ENCODE measurements around the gene C11orf97.
"Not testable (repeated sequence)": the region's sequence is repeated elsewhere in the genome, so short reads cannot be mapped to it uniquely, and the experiment has no call there.

The C11orf97 gene

DNA sequence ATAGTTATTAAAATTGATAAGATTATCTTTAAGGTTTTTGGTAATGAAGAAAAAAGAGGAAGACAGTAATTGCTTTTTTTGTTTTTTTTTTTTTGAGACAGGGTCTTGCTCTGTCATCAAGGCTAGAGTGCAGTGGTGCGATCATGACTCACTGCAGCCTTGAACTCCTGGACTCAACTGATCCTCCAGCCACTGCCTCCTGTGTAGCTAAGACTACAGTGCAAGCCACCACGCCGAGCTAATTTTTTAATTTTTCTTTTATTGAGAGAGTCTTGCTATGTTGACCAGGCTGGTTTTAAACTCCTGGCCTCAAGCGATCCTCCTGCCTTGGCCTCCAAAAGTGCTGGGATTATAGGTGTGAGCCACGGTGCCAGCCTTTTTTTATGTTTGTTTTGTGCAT, 5.7 kb upstream of the C11orf97 start:
- not testable (repeated sequence) for H3K4me1 ChIP-seq (ENCODE audit: control insufficient read depth, insufficient read depth, low read length); H3K4me3 ChIP-seq (ENCODE audit: low read length); H3K9me3 ChIP-seq (ENCODE audit: control insufficient read depth, low read length); H3K36me3 ChIP-seq (ENCODE audit: control insufficient read depth, insufficient read depth, low read length); H3K9ac ChIP-seq (ENCODE audit: low read length); H3K27me3 ChIP-seq (ENCODE audit: control insufficient read depth, insufficient read depth, low read length)

DNA sequence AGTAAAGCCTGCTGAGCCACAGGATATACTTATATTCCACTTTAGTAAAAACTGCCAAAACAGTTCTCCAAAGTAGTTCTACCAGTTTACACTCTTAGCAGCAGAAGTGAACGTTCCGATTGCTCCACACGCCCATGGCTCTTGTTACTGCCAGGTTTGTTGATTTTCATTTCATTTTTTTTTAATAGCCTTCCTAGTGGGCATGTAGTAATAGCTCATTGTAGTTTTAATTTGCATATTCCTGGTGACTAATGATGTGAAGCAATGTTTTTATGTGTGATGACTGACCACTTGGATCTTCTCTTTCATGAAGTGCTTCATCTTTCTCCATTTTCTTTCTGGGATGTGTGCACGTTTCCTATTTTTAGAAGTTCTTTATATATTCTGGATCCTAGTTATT, 4.8 kb upstream of the C11orf97 start:
- no peaks in the 10 kb centered on the region for H3K9me3 ChIP-seq (ENCODE audit: control insufficient read depth, low read length)
- no peaks in the 10 kb centered on the region for H3K36me3 ChIP-seq (ENCODE audit: control insufficient read depth, insufficient read depth, low read length)
- no peaks in the 10 kb centered on the region for H3K27me3 ChIP-seq (ENCODE audit: control insufficient read depth, insufficient read depth, low read length)
- H3K4me1 ChIP-seq (ENCODE audit: control insufficient read depth, insufficient read depth, low read length), result no peaks in the 10 kb centered on the region
- H3K4me3 ChIP-seq (ENCODE audit: low read length), result no peak overlapping the region
- H3K9ac ChIP-seq (ENCODE audit: low read length), result no peak overlapping the region

DNA sequence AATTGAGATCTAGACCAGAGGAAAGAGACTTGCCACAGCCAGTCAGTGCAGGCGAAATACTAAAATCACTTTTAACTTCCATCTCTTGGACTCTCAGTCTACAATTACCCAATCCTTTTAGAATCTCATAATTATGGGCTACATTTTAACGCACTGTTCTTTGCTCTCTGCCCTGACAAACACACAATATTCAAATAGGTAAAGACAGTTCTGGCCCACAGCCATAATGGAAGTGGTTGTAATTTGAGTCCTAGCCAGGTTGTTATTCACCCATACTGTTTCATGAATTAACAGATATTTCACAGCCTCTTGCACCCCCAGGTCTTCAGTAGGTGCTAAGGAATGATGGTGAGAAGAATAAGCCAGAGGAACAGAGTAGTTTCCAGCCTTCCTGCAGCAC, 830 bp downstream of the C11orf97 start:
- H3K4me3 ChIP-seq (ENCODE audit: low read length), result no peak overlapping the region
- H3K27me3 ChIP-seq (ENCODE audit: control insufficient read depth, insufficient read depth, low read length), result no peaks in the 10 kb centered on the region
- H3K9me3 ChIP-seq (ENCODE audit: control insufficient read depth, low read length), result no peaks in the 10 kb centered on the region
- no peak overlapping the region for H3K9ac ChIP-seq (ENCODE audit: low read length)
- H3K4me1 ChIP-seq (ENCODE audit: control insufficient read depth, insufficient read depth, low read length), result peaks cover 5% of the 10 kb centered on the region
- H3K36me3 ChIP-seq (ENCODE audit: control insufficient read depth, insufficient read depth, low read length), result no peaks in the 10 kb centered on the region

DNA sequence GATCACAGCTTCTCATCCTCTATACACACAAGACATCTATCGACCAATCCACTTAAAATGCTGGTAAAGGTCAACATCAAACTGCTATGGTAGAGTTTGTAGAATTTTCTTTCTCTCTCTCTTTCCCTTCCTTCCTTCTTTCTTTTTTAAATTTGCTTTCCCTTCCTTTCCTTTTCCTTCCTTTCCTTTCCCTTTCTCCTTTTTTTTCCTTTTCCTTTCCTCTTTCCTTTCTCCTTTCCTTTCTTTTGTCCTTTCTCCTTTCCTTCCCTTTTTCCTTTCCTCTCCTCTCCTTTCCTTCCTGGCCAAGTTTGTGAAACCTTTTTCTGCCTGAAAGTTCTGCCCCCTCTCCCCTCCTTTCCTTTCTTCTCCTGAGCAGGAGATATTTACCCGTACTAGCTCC, 3.1 kb downstream of the C11orf97 start:
- Histone ChIP-seq H3K36me3 (ENCODE audit: control insufficient read depth, insufficient read depth, low read length) (no peaks in the 10 kb centered on the region), H3K4me1 (ENCODE audit: control insufficient read depth, insufficient read depth, low read length) (peaks cover 8% of the 10 kb centered on the region), H3K9ac (ENCODE audit: low read length) (no peak overlapping the region), H3K27me3 (ENCODE audit: control insufficient read depth, insufficient read depth, low read length) (no peaks in the 10 kb centered on the region), H3K9me3 (ENCODE audit: control insufficient read depth, low read length) (no peaks in the 10 kb centered on the region), H3K4me3 (ENCODE audit: low read length) (no peak overlapping the region)

DNA sequence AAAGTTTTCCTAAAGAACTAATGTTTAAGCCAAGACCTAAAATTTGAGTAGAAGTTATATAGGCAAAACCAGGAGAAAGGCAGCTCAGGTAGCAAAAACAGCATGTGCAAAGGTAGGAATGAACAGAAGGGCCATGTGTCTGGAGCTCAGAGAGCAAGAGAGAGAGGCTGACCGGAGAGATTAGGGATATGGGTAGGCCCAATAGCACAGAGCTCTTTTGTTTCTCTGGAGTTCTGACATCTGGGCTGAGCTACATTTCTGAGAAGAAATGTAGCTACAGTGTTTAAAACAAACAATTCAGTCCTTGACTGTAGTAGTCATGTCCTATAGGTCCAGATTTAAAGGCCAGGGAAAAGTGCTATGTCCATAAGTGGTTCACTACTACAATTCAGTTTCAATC, 4.5 kb downstream of the C11orf97 start:
- Histone ChIP-seq H3K27me3 (ENCODE audit: control insufficient read depth, insufficient read depth, low read length) (no peaks in the 10 kb centered on the region), H3K9me3 (ENCODE audit: control insufficient read depth, low read length) (no peaks in the 10 kb centered on the region), H3K9ac (ENCODE audit: low read length) (no peak overlapping the region), H3K4me3 (ENCODE audit: low read length) (no peak overlapping the region), H3K36me3 (ENCODE audit: control insufficient read depth, insufficient read depth, low read length) (no peaks in the 10 kb centered on the region), H3K4me1 (ENCODE audit: control insufficient read depth, insufficient read depth, low read length) (peaks cover 8% of the 10 kb centered on the region)

DNA sequence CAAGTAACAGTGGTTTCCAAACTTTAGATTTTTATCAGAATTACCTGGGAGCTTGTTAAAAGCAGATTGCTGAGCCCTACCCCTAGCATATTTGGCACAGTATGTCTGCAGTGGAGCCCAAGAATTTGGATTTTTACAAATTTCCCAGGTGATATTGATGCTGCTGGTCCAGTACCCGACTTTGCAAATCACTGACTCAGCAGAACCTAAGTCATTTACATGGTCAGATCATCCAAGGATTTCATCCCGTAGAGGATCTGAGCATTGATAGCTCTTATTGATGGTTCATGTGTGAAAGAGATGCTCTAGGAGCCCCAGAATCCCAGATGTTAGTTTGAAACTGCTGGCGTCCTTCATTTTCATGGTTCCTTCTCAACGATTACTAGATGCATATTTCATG, 6.0 kb downstream of the C11orf97 start:
- no peak overlapping the region for H3K9ac ChIP-seq (ENCODE audit: low read length)
- H3K4me3 ChIP-seq (ENCODE audit: low read length), result no peak overlapping the region
- H3K36me3 ChIP-seq (ENCODE audit: control insufficient read depth, insufficient read depth, low read length), result no peaks in the 10 kb centered on the region
- peaks cover 6% of the 10 kb centered on the region for H3K4me1 ChIP-seq (ENCODE audit: control insufficient read depth, insufficient read depth, low read length)
- no peaks in the 10 kb centered on the region for H3K9me3 ChIP-seq (ENCODE audit: control insufficient read depth, low read length)
- no peaks in the 10 kb centered on the region for H3K27me3 ChIP-seq (ENCODE audit: control insufficient read depth, insufficient read depth, low read length)

DNA sequence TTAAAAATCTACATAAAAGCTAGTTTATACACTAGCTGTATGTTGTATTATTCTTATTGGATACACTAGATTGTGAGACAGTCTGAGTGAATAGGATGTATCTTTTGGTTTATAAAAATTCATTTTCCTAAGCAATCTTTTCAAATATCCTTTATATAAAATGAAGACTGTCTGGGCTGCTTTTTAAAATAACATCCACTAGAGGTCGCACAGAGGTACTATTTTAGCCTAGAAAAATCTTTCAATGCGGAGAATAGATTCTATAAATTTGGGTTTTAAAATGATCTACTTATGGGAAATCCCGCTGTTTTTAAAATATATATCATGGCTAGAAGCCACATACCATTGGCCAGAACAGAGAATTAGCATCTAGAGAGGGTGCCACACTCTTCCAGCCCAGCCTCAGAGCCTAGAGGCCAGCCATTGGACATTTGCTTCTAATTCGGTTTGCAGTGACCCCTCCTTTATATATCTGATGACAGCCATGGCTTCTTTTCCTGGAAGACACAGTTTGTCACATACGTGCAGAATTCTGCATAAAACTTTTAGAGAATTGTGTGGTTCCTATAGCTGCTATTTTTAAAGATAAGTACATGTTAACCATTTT, 7.3 kb downstream of the C11orf97 start:
- no peaks in the 10 kb centered on the region for H3K27me3 ChIP-seq (ENCODE audit: control insufficient read depth, insufficient read depth, low read length)
- H3K4me3 ChIP-seq (ENCODE audit: low read length), result no peak overlapping the region
- peaks cover 4% of the 10 kb centered on the region for H3K4me1 ChIP-seq (ENCODE audit: control insufficient read depth, insufficient read depth, low read length)
- no peaks in the 10 kb centered on the region for H3K9me3 ChIP-seq (ENCODE audit: control insufficient read depth, low read length)
- H3K36me3 ChIP-seq (ENCODE audit: control insufficient read depth, insufficient read depth, low read length), result no peaks in the 10 kb centered on the region
- no peak overlapping the region for H3K9ac ChIP-seq (ENCODE audit: low read length)

DNA sequence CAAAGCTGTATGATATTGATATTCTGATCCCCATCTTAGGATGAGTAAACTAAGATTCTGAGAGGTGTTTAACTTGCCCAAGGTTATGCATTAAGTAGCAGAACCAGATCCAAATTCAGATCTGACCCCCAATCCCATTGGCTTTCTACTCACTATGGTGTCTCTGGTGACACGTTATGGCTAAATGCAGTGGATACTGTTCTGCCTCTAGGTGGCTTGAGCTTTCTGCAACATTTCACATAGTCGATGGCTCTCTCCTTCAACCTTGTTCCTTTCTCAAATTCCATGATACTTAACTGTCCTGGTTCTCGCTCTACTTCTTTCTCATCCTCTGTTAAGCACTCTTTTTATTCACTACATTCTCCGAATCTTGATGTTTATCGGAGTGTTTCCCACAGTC, 9.4 kb downstream of the C11orf97 start:
- H3K27me3 ChIP-seq (ENCODE audit: control insufficient read depth, insufficient read depth, low read length), result no peaks in the 10 kb centered on the region
- H3K9me3 ChIP-seq (ENCODE audit: control insufficient read depth, low read length), result no peaks in the 10 kb centered on the region
- peaks cover 11% of the 10 kb centered on the region for H3K4me1 ChIP-seq (ENCODE audit: control insufficient read depth, insufficient read depth, low read length)

DNA sequence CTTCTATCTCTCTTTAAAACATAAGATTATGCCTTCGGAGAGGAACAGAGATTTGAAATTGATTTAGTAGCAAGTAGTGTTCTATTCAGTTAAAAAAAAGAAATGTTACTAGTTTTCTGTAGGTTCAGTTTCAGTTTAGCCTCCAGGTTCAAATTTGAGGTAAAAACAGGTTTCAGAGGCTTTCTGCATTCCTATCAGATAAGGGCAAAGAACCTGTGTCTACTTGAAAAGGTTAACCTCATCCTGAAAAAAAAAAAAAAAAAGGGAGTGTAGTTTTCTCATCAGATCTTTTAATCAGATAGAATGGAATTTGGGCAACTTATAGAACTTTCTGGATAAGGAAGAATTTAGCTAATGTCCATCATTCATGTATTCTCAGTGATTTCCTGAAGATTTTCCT, 12.1 kb downstream of the C11orf97 start:
- Histone ChIP-seq H3K4me1 (ENCODE audit: control insufficient read depth, insufficient read depth, low read length) (peaks cover 11% of the 10 kb centered on the region), H3K36me3 (ENCODE audit: control insufficient read depth, insufficient read depth, low read length) (no peaks in the 10 kb centered on the region), H3K4me3 (ENCODE audit: low read length) (no peak overlapping the region), H3K9ac (ENCODE audit: low read length) (no peak overlapping the region), H3K27me3 (ENCODE audit: control insufficient read depth, insufficient read depth, low read length) (no peaks in the 10 kb centered on the region), H3K9me3 (ENCODE audit: control insufficient read depth, low read length) (no peaks in the 10 kb centered on the region)

More for the DNA sequence above, 9.4 kb downstream of the C11orf97 start:
- Histone ChIP-seq H3K4me3 (ENCODE audit: low read length) (no peak overlapping the region), H3K36me3 (ENCODE audit: control insufficient read depth, insufficient read depth, low read length) (no peaks in the 10 kb centered on the region), H3K9ac (ENCODE audit: low read length) (no peak overlapping the region)

DNA sequence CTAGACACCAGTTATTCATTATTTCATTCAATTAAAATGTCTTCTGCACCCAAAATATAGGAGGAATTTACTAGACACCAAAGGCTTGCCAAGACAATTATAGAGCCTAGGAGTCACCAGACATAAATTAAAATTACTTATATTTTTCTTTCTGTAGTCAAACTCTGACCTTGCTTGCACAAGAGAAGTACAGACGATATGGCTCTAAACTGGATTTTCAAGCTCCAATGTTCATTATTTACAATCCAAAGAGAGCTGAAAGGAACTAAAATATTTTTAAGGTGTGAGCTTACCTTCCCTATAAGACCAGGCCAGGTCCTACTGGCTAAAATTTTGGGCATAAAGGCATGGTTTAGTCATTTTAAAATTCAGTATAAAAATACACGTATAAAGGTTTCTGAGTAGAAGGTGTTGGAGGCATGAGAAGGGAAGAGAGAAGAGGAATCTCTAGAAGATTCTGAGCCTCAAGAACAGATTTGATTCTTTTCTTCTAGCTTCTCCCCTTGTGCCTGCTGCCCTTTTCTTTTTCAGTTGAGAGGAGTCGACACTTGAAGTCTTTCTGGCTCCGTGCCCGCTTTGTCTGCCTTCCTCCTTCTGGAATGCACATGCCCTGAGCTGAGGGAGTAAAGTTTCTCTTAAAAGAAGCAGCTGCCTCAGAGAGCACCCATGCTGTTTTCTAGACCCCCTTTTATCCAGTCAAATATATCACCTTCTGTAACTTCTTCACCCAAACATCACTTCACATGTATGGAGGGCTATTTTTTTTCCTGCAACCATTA, 13.5 kb downstream of the C11orf97 start:
- Histone ChIP-seq H3K36me3 (ENCODE audit: control insufficient read depth, insufficient read depth, low read length) (no peaks in the 10 kb centered on the region), H3K27me3 (ENCODE audit: control insufficient read depth, insufficient read depth, low read length) (no peaks in the 10 kb centered on the region), H3K4me1 (ENCODE audit: control insufficient read depth, insufficient read depth, low read length) (peaks cover 8% of the 10 kb centered on the region), H3K9ac (ENCODE audit: low read length) (no peak overlapping the region), H3K9me3 (ENCODE audit: control insufficient read depth, low read length) (no peaks in the 10 kb centered on the region), H3K4me3 (ENCODE audit: low read length) (no peak overlapping the region)

DNA sequence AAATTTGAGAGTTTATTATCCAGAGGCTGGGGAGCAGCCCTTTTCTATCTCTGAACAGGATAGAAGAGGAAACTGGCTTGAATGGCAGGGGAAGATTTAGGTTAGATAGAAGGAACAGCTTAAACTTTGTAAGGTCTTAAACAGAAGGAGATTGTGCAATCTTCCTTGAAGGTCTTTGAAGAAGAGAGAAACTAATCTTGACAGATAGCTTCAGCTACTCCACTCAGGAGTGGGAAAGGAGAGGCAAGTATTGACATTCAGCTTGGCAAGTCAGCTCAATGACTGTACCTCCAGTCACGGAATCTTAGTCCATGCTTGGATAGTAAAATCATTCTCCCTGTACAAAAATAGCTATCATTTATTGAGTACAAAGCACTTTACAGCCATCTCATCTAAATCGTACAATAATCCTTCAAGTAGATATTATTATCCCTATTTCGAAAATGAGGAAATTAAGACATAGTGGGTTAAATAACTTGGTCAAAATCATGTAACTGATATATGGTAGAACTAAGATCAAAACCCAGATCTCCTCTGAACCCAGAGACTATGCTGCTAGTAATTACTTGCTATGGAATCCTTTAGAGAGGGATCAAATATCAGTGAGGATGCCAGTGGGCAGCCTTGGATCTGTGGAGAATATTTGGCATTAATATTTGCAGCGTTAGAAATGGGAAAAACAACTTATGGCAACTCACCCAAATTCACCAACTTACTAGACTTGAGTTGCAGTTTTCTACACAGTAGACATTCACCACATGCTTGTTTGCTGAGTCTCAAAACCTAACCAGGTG, 14.6 kb downstream of the C11orf97 start:
- H3K4me1 ChIP-seq (ENCODE audit: control insufficient read depth, insufficient read depth, low read length), result peaks cover 8% of the 10 kb centered on the region
- no peaks in the 10 kb centered on the region for H3K9me3 ChIP-seq (ENCODE audit: control insufficient read depth, low read length)
- H3K27me3 ChIP-seq (ENCODE audit: control insufficient read depth, insufficient read depth, low read length), result no peaks in the 10 kb centered on the region
- no peak overlapping the region for H3K4me3 ChIP-seq (ENCODE audit: low read length)
- no peaks in the 10 kb centered on the region for H3K36me3 ChIP-seq (ENCODE audit: control insufficient read depth, insufficient read depth, low read length)
- H3K9ac ChIP-seq (ENCODE audit: low read length), result no peak overlapping the region

DNA sequence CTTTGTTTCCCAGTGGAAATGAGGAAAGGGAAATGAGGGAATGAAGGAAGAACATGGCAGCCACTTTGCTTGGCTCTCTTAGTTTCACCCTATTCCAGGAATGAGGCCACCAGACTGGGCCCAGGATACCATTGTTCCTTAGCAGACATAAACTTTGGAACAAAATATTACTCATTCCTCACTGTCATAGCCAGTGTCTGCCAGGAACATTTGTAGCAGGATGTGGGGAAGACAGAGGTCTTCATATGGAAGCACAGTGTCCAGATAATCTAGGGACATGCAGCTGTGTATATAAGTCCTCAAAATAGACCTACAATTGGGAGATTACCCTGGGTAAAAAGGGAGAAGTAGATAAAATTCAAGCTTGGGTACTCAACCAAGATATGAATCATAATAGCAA, 16.3 kb downstream of the C11orf97 start:
- H3K27me3 ChIP-seq (ENCODE audit: control insufficient read depth, insufficient read depth, low read length), result no peaks in the 10 kb centered on the region

More for the DNA sequence above, 16.3 kb downstream of the C11orf97 start:
- no peaks in the 10 kb centered on the region for H3K9me3 ChIP-seq (ENCODE audit: control insufficient read depth, low read length)
- peaks cover 8% of the 10 kb centered on the region for H3K4me1 ChIP-seq (ENCODE audit: control insufficient read depth, insufficient read depth, low read length)
- no peak overlapping the region for H3K4me3 ChIP-seq (ENCODE audit: low read length)
- no peaks in the 10 kb centered on the region for H3K36me3 ChIP-seq (ENCODE audit: control insufficient read depth, insufficient read depth, low read length)
- H3K9ac ChIP-seq (ENCODE audit: low read length), result no peak overlapping the region

Measured in mucosa of stomach (tissue), 1 donor.